OCI-LY1 (cell line): ENCODE measurements around the gene TENM4.

Source experiments
- H2AFZ ChIP-seq: fragments of 200-600 bp; sonication (generic), shearing (Covaris generic); 2 replicates; pipeline ENCODE4 v1.6.0; 2014; ENCODE audit warnings: antibody characterized with exemption, mild to moderate bottlenecking, low read length
- H3F3A ChIP-seq: fragments of 200-600 bp; sonication (generic), shearing (Covaris generic); 2 replicates; pipeline ENCODE4 v1.6.0; 2014; ENCODE audit warnings: mild to moderate bottlenecking, antibody characterized with exemption, low read length, moderate library complexity; ENCODE audit not compliant: insufficient read depth
- H3K27ac ChIP-seq: fragments of 200-600 bp; sonication (generic); 2 replicates; pipeline ENCODE4 v1.5.1; 2014; ENCODE audit warnings: low read length, mixed run types, mild to moderate bottlenecking, low read depth; ENCODE audit not compliant: poor library complexity, severe bottlenecking
- H3K27me3 ChIP-seq: fragments of 200-600 bp; sonication (generic); 2 replicates; pipeline ENCODE4 v1.6.0; 2014; ENCODE audit warnings: antibody characterized with exemption, mild to moderate bottlenecking, low read length, moderate library complexity; ENCODE audit not compliant: insufficient read depth
- H3K36me3 ChIP-seq: fragments of 200-600 bp; sonication (generic); 2 replicates; pipeline ENCODE4 v1.6.1; 2014; ENCODE audit warnings: mild to moderate bottlenecking, antibody characterized with exemption, low read length, moderate library complexity, mixed read lengths; ENCODE audit not compliant: insufficient read depth
- H3K4me1 ChIP-seq: fragments of 200-600 bp; sonication (generic); 2 replicates; pipeline ENCODE4 v1.5.1; 2014; ENCODE audit warnings: mild to moderate bottlenecking, low read length, moderate library complexity; ENCODE audit not compliant: insufficient read depth, severe bottlenecking
- H3K4me2 ChIP-seq: fragments of 200-600 bp; sonication (generic), shearing (Covaris generic); 2 replicates; pipeline ENCODE4 v1.6.1; 2014; ENCODE audit warnings: low read length
- H3K4me3 ChIP-seq: fragments of 200-600 bp; sonication (generic); 2 replicates; pipeline ENCODE4 v1.5.1; 2014; ENCODE audit warnings: low read length, low read depth, mild to moderate bottlenecking, mixed read lengths; ENCODE audit not compliant: poor library complexity, severe bottlenecking
- H3K79me2 ChIP-seq: fragments of 200-600 bp; shearing (Covaris generic); 2 replicates; pipeline ENCODE4 v1.6.1; 2016; ENCODE audit warnings: mixed run types, low read length, mixed read lengths; ENCODE audit not compliant: insufficient read depth
- H3K9ac ChIP-seq: fragments of 200-600 bp; sonication (generic), shearing (Covaris generic); 2 replicates; pipeline ENCODE4 v1.6.1; 2014; ENCODE audit warnings: mild to moderate bottlenecking, low read length, mixed read lengths
- H3K9me2 ChIP-seq: fragments of 200-600 bp; sonication (generic), shearing (Covaris generic); 2 replicates; pipeline ENCODE4 v1.6.1; 2014; ENCODE audit warnings: low read depth, mild to moderate bottlenecking, low read length, mixed read lengths
- H3K9me3 ChIP-seq: fragments of 200-600 bp; shearing (Covaris generic); 2 replicates; pipeline ENCODE4 v1.6.1; 2014; ENCODE audit warnings: low read length, mixed read lengths
- H4K20me1 ChIP-seq: fragments of 200-600 bp; sonication (generic), shearing (Covaris generic); 2 replicates; pipeline ENCODE4 v1.6.0; 2016; ENCODE audit warnings: mild to moderate bottlenecking, low read length; ENCODE audit not compliant: insufficient read depth
- CTCF ChIP-seq: fragments of 200-600 bp; sonication (generic), shearing (Covaris generic); IDR thresholded peaks from 2 replicates; pipeline ENCODE4 v1.5.1; 2017; ENCODE audit warnings: mild to moderate bottlenecking, antibody characterized with exemption, low read length, moderate library complexity, mixed read lengths
- EZH2 ChIP-seq: fragments of 200-600 bp; sonication (generic), shearing (Covaris generic); IDR thresholded peaks from 2 replicates; pipeline ENCODE4 v1.8.0; 2017; ENCODE audit warnings: borderline replicate concordance, mixed run types, mild to moderate bottlenecking, antibody characterized with exemption, low read length, moderate library complexity, mixed read lengths

TENM4 gene

GRCh38 chr11:78823588-78823987 is 617.2 kb downstream of the TENM4 start:
- Histone ChIP-seq H3K9me2 (no peaks in the 10 kb centered on the region), H4K20me1 (no peaks in the 10 kb centered on the region), H3K27ac (no peak overlapping the region), H2AFZ (no peak overlapping the region), H3K36me3 (no peaks in the 10 kb centered on the region), H3K79me2 (no peaks in the 10 kb centered on the region), H3K9me3 (no peaks in the 10 kb centered on the region), H3K4me1 (no peaks in the 10 kb centered on the region), H3K9ac (no peak overlapping the region), H3K4me3 (no peak overlapping the region), H3K4me2 (no peak overlapping the region), H3F3A (no peaks in the 10 kb centered on the region), H3K27me3 (0 out of 2 replicates have a peak, but pooled peaks cover 4% of the 10 kb centered on the region)
- no peak for TF ChIP-seq CTCF
- TF ChIP-seq EZH2 = no peak

- Histone ChIP-seq H2AFZ (no peak overlapping the region), H3K79me2 (no peaks in the 10 kb centered on the region), H3K4me3 (no peak overlapping the region), H3K4me1 (no peaks in the 10 kb centered on the region), H3K27me3 (0 out of 2 replicates have a peak, but pooled peaks cover 1% of the 10 kb centered on the region), H3K9me3 (no peaks in the 10 kb centered on the region), H4K20me1 (no peaks in the 10 kb centered on the region), H3K27ac (no peak overlapping the region), H3K36me3 (no peaks in the 10 kb centered on the region), H3K9me2 (no peaks in the 10 kb centered on the region), H3K4me2 (no peak overlapping the region), H3F3A (no peaks in the 10 kb centered on the region), H3K9ac (no peak overlapping the region)
- TF ChIP-seq EZH2 (no peak), CTCF (no peak)
Measured at GRCh38 chr11:78822931-78823423, 617.9 kb downstream of the TENM4 start.

GRCh38 chr11:78821371-78822306 is 619.2 kb downstream of the TENM4 start:
- H3K79me2 ChIP-seq = no peaks in the 10 kb centered on the region
- no peak overlapping the region for H3K4me3 ChIP-seq
- no peaks in the 10 kb centered on the region for H3K27me3 ChIP-seq
- H3K9ac ChIP-seq = no peak overlapping the region
- H3F3A ChIP-seq = no peaks in the 10 kb centered on the region
- no peak overlapping the region for H3K27ac ChIP-seq
- H3K9me2 ChIP-seq = no peaks in the 10 kb centered on the region
- TF ChIP-seq CTCF (no peak), EZH2 (no peak)
- no peaks in the 10 kb centered on the region for H3K36me3 ChIP-seq
- no peaks in the 10 kb centered on the region for H3K9me3 ChIP-seq
- no peak overlapping the region for H3K4me2 ChIP-seq
- H4K20me1 ChIP-seq = no peaks in the 10 kb centered on the region
- no peaks in the 10 kb centered on the region for H3K4me1 ChIP-seq
- no peak overlapping the region for H2AFZ ChIP-seq
